NCI-H1417 treated with DMSO at 0.1 percent for 48 hours (cell line): ENCODE data around the gene SPTB.

Source experiments
- DNase-seq: peaks from one replicate; lab custom pipeline; 2025; lab: John Stamatoyannopoulos, UW

The SPTB gene

DNA sequence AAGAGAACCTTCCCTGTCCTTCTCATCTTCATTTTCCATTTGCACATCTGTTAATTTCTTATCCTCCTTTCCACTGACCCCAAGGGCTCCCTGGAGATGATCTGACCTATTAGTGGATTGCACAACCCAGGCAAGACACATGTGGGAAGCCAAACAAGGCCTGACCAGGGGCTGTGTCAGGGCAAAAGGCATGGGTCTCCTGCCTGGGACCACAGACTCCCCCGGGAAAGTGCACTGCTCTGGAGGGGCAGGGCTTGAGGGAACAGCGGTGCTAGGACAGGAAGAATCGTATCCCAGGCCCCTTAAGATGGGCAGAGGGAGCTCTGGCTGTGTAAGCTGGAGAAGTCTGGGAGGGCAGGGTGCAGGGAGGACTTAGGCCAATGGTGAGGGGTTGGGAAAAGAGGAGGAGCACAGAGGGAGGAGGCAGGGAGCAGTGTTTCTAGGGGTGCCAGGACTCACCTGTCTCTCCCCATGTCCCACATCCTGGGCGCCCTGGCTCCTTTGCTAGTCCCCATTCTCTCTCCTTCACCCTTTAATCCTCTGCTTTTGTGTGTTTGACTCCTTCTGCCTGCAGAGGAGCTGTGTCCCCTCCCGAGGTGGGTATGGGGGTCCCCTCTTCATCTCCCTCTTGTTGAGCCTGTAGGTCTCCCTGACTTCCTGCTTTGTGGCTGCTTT is 150.2 kb downstream of the SPTB start:
- no peak for DNase-seq

DNA sequence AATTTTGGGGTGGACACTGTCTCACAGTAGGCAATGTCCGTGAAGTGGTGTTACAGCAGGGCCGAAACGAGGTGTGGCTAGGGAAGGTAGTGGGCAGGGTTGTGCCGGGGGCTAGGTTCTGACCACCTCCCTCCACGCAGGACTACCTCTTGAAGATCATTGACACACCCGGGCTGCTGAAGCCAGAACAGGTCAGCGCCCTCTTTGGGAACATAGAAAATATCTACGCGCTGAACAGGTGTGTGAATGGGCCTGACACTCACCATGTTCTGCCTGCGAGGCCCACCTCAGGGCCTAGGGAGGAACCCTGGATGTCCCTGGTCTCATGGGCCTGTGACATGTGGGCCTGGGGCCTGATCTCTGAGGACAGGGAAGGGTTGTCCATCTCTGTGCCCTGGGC is 150.9 kb downstream of the SPTB start:
- DNase-seq, result no peak

DNA sequence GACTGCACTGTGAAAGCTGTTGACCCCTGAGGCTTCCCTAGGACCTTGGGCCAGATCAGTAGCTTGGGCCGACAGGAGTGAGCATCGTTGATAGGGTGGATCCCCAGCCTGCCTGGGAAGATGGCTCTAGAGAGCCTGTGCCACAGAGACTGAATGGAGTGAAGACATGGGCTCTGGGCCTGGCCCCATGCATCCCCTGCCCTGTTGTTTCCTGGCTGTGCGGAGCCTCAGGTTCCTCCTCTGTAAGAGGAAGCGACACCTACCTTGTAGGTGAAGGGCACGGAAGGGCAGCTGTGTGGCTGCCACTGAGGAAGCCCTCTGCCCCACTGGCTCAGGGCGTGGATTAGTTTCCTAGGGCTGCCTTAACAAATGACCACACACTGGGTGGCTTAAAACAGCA is 151.6 kb downstream of the SPTB start:
- no peak for DNase-seq

DNA sequence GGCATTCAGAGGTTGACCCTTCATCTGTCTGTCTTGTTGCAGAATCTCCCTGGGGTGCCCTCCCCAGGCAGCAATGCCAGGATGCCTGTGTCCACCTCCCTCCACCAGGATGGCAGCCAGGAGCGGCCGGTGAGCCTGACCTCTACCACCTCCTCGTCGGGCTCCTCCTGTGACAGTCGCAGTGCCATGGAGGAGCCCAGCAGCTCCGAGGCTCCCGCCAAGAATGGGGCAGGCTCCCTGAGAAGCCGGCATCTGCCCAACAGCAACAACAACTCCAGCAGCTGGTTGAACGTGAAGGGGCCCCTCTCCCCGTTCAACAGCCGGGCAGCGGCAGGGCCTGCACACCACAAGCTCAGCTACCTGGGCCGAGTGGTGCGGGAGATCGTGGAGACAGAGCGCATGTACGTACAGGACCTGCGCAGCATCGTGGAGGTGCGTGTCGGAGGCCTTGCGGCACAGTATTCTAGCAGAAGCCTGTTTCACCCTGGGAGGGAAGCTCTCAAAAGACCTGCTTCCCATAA is 152.1 kb downstream of the SPTB start:
- DNase-seq, result no peak

DNA sequence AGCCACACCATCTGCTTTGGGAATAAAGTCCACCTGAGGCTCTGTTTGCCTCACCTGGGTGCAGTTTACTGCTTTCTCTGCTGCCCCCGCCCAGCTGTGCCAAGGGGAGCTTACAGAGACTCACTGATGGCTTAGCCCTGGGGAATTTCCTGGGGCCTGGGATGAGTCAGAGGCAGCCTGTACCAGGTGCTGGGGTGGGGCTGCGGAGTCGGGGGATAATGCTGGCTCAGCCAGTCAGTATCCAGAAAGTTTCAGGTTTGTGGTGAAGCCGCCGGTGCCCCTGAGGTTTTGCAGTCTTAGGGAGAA is 153.2 kb downstream of the SPTB start:
- DNase-seq, result no peak

DNA sequence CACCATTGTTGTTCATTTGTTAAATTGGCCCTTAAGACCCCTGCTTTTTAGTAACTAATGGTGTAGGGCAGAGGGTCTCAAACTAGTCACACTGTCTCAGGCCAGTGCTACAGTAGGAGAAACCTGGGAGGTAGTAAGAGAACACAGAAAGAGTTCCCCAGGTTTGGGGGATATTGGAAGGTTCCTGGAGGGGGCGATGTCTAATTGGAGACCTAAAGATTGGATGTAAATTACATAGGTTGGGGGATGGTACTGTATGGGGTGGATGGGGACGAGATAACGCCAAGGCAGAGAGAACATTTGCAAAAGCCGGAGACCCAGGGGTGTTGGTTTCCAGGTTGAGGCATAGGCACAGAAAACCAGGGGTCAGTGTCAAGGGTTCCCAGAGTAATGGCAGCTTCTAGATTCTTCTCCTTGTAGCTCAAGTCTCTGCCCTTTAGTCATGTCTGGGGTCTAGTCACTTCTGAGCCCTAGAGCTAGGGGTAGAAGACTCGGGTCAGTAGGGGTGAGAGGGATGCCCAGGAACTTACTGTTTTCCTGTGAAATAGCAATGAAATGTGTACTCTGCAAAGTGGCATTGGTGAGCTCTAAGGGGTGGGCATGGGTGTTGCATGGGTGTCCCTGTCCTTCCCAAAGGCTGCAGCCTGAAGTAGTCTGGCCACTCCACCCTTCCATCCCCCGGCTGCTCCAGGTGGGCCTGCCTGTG is 153.7 kb downstream of the SPTB start:
- no peak for DNase-seq

DNA sequence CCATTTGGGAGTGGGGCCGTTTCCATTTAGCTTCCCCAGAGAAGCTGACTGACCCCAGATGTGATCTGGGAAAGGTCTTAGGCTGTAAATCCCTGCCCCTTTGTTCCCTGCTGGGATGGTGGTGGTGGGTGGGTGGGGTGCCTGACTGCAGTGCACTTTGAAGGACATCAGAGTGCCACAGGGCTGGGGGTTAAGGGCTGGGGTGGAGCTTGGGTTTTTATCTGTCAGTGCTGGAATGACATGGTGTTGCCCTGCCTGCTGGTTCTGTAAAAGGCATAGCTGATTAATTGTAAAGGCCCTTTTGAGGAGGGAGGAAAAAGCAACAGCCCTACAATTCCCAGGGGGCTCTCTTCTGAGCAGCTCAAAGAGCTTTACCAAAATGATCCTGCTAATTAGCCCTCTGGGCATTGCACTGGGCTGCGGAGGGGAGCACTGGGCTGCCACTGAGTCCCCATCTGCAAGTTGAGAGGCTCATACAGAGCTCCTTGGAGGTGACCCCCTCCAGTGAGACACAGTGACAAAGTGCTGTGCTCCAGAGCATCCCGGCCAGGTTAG is 154.4 kb downstream of the SPTB start:
- DNase-seq, result no peak

DNA sequence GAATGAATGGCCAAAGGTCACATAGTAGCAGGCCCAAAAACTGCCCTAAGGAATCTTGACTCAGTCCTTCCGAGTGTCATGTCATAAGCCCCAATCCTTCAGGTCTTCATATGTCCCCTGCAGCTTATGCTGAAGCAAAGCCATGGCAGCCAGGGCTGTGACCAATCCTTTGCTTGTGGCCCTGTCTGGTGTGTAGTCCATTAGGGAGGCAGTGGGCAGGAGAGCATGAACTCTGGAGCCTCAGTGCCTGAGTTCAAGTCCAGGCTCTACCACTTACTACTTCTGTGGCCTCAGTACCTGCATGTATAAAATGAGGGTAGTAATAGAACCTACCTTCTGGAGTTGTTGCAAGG is 155.2 kb downstream of the SPTB start:
- DNase-seq, result no peak

DNA sequence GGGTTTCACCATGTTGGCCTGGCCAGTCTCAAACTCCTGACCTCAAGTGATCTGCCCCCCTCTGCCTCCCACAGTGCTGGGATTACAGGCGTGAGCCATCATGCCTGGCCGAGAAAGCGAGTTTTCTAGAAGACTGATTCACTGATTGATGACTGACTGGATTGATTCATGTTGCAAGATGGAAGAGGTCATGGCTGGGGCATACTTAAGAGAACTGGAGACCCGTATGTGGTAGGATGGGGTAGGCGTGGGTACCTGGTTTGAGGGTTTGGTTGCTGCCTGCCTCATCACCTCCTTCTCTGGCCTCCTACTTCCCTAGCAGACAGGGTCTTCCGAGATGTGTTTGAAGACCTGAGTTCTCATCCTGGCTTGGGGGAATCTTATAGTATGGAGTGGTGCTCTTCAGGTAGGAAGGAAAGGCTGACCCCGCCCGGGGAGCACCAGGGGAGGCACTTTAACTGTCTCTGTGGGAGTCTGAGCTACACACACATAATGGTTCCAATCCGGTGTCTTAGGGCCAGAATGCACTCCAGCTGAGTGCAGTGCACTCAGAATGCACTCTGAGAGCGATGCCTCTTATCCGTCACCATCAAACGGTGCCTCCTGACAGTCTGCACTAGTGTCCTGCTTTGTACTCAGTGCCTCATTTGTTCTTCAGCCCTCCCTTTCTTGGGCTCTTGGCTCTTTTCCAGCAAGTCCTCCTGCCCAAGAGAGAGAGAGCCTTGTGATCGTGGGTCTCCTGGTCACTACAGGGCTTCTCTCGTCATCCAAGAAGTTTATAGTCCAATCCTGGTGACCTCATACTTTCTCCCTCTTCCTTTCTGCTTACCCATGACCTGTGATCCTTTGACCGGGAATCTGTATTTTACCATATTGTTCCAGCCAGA is 155.8 kb downstream of the SPTB start:
- DNase-seq, result no peak

DNA sequence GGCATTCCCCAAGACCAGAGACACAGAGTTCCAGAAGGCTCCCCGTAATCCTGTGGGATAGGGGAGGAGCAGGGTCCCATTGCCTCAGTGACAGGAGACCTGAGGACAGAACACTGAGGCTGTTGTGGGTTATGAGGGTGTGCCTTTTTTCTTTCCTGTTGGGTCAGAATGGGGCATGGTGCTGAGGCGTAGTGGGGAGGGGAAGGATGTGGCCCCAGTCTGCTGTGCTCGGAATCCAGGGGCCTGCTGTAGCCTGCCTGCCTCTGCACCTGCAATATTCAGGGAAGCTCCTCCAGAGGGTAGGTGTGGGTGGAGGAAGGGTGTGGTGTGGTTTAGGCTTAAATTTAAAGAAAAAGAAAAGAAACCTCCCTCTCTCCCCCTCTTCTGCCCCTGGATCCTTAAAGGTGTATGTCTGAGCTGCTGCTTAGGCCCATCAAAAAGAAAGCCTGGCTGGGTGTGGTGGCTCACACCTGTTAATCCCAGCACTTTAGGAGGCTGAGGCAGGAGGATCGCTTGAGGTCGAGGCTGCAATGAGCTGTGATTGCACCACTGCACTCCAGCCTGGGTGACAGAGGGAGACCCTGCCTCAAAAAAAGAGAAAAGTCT is 156.8 kb downstream of the SPTB start:
- DNase-seq, result no peak

DNA sequence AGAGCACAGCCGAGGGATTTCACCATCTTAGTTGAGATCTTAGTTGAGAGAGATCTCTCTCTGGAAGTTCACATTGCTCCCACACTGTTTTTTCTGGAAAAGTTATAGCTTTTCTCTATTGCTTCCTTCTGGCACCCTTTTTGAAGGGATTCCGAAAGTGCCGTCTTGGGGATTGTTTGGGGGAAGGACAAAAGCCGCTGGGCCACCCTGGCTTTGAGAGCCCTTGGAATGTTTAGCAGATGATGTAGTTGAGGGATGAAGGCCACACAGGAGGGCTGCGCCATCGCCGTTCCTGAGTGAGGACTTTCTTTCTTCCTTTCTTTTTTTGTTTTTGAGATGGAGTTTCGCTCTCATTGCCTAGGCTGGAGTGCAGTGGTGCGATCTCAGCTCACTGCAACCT is 157.8 kb downstream of the SPTB start:
- no peak for DNase-seq

DNA sequence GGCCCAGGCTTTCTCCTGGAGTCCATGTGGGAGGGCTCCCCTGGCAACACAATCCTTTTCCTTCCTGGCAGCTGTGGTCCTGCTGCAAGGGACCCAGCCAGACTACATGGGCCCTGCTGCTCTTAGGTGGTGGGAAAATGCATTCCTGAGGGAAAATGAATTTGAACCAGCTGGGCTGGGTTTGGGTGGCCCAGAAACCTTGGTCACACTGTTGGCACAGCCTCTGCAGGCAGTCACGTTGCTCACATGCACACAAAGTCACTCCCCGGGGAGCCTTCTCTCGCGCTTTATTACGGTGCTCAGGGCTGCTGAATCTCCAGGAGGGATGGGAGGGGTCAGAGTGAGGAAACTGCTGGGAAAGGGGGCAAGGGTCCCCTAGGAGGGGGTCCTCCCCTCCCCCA is 158.3 kb downstream of the SPTB start:
- no peak for DNase-seq

DNA sequence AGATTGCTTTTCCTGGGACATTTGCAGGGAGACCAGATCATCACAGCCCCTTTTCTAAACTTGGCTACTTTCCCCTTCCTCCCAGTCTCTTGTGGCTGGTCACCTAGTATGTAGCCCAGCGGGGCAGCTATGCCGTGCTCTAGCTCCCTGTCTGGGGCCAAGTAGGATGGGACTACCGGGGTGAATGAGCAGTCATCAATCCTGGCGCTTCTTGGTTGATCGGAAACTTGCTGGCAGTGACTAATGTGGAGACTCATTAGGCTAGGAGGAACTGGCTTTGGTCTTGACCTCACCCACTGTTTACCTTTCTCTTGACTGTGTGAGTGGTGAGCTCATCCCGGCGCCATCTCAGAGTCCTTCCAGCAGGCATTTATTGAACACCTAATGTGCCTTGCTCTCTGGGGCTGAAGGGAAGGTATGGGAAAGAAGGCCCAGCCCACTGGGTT is 159.6 kb downstream of the SPTB start:
- DNase-seq, result no peak

DNA sequence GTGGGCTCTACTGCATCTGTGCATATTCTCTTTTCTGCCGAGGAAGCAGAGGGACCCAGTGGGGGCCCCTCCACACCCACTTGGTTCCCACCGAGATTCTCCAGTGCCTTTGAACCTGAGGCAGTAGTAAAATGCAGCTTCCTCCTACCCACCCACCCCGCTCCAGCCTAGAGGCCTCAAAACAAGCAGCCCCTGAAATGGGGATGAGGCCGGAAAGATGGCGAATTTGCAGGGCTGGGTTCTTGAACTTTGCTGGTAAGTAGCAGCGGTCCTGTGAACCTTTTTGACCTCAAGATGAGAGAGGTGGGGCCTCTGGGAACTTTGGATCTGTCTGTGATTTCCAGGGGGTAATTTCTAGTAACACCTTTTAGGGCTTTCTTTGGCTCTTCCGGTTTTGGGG is 160.1 kb downstream of the SPTB start:
- no peak for DNase-seq

DNA sequence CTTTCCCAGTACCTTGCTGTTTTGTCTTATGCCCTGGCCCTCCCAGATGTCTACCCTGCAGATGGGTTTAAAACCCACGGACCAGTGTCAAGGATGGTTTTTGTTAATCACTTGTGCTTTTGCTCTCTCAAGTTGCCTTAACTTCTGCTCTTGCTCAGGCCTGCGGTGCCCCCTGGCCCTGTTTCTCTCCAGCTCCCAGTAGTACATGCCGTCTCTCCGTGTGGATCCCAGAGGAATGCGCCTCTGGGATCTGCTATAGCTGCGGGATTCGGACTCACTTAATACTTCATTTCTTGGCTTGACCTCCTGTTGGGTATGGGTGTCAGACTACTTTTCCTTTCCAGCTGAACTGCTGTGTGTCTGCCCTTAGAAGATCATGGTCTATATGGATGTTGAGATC is 160.9 kb downstream of the SPTB start:
- DNase-seq, result no peak

DNA sequence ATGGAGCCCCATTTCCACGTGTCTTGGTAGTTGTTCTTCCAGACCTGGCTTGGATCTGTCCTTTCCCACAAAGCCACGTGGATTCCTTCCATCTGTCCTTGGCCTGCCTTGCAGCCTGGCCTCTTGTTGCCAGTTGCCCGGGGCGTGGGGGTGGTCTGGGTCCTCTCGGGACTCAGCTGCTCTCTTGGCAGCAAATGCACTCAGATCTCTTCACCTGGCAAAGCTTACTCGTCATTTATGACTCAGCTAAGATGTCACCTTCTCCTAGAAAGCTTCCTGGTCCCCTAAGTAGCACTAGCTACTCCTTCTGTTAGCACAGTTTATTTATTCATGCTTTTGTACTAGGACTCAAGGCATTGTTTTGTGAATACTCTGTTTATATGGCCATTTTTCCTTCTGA is 161.8 kb downstream of the SPTB start:
- DNase-seq, result no peak

DNA sequence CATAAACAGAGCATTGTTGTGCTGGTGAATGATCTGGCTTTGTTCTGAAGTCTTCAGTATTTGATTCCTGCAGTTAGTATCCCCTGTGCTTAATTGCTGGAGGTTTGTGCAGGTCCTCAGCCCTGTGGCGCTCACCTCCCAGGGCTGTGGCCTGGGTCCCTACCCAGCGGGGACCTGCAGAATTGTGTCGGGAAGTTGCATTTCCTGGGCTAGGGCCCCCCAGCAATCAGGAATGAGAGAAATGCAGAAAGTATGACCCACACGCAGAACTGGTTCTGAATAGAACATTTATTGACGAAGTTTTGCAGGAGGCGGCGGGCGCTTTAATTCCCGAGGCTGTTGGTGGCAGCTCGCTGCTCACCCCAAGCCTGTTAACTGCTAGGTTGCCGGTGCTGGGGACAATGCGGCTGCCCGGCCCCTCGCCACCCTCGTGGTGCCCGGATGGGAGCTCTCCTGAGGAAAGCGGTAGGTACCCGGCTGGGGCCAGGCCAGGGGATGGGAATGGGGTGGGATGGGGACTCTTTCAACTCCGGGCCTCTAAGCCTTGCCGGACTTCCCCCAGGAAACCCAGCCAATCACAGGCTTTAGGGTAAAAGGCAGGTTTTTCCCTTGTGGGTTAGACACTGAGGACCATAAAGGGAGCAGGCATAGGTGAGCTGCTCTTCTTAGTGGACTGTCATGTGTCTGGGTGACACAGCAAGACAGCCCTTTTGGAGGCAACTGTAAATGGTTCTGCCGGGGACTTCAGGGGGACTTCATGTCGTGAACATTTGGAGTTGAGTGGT is 163.9 kb downstream of the SPTB start:
- no peak for DNase-seq

DNA sequence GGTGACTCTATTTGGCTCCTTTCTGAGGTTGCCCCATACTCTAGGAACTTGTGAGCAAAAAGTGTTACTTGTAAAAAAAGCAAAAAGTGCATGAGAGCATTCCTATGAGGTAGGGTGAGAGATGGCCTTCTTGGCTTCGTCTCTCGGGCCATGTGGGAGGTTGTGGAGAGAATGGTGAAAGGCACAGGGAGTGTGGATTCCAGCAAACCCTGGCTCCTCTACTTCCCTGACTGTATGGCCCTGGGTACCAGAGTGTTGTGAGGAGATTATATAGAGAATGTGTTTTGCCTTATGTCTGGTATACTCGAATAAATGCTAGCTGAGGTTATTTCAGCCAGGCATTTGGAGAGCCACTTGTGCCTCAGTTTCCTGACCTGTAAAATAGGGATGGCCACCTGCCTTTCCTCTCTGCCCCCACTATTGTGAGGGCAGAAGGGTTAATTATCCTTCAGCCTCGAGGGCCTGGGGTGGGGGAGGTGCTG is 164.5 kb downstream of the SPTB start:
- no peak for DNase-seq

DNA sequence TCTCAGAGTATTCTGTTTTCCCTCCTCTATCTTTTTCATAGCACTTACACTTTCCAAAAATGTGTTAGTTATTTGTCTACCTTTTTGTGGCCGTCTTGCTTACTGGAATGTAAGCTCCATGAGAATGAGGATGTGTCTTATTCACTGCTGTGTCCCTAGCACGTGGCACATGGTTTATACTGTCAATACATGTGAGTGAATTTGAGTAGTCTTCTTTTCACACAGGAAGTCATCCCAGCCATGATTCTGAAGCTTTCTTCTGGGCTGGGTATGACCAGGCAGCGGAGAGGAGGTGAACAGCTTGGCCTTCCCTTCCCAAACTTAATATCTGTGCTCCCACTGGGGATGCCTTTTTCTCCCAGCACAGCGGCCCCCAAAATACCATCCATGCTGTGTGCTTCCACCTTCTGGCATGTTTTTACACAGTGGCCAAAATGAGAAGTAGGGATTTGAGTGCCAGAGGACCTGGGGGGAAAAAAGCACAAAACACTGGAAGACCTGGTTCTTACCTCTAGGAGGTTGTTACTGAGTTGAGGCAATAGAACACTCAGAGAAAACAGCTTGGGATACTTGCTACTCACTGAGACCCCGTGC is 165.2 kb downstream of the SPTB start:
- no peak for DNase-seq

DNA sequence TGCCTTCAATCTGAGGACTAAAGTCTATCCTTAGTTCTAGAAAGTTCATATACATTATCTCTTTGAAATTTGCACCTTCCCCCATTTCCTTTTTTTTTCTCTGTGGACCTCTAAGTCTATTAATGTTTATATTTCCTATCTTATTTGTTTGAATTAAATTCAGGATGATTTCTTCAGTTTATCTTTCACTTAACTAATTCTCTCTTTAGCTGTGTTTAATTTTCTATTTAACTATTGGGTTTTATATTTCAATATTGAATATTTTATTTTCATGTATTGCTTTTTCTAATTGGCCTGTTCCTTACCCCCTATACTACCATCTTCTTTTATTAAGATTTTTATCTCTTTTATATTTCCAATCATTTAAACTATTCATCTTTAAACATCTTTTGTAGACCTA is 166.0 kb downstream of the SPTB start:
- DNase-seq, result no peak

DNA sequence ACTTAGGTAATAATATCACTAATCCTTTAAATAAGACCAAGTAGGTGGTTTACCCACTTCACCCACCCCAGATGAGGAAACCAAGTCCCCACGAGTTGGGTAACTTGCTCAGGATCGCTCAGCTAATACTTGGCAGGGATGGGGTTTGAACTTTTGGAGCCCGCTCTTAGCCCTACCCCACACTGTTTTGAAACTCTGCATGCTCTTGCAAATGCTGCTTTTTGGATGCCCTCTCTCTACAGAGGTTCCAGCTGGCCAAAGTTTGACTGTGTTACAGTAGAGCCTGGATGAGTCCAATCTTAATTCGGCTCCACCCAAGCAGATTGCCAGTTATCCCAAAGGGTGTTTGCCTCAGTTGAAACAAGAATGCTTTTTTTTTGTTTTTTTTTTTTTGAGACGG is 168.7 kb downstream of the SPTB start:
- no peak for DNase-seq
